Glutamatergic neuron (in vitro differentiated cells): ENCODE results near the gene AFF3. TPM values are rescaled to one million over a fixed set of nuclear protein-coding genes. Genes with fewer than 3 reads are reported as not detected.
A peak's percentile ranks its signal among the peaks of the same experiment; 100 is the strongest.

Experiments
- DNase-seq: peaks from one replicate; pipeline ENCODE4 v3.0.0; 2022
- H3K27ac Mint-ChIP-seq: one replicate; pipeline ENCODE4 v1.8.0; 2020; ENCODE audit warnings: mild to moderate bottlenecking, mixed read lengths, inconsistent platforms; ENCODE audit not compliant: unreplicated experiment
- H3K27me3 Mint-ChIP-seq: one replicate; pipeline ENCODE4 v1.8.0; 2020; ENCODE audit warnings: mild to moderate bottlenecking, moderate library complexity, mixed read lengths, inconsistent platforms; ENCODE audit not compliant: unreplicated experiment
- H3K36me3 Mint-ChIP-seq: one replicate; pipeline ENCODE4 v1.8.0; 2020; ENCODE audit warnings: mild to moderate bottlenecking, mixed read lengths, inconsistent platforms; ENCODE audit not compliant: unreplicated experiment
- H3K4me1 Mint-ChIP-seq: one replicate; pipeline ENCODE4 v1.8.0; 2020; ENCODE audit warnings: mild to moderate bottlenecking, low read depth, mixed read lengths, inconsistent platforms; ENCODE audit not compliant: unreplicated experiment
- H3K4me3 Mint-ChIP-seq: one replicate; pipeline ENCODE4 v1.8.0; 2020; ENCODE audit warnings: mild to moderate bottlenecking, mixed read lengths, inconsistent platforms; ENCODE audit not compliant: unreplicated experiment
- H3K9me3 Mint-ChIP-seq: one replicate; pipeline ENCODE4 v1.8.0; 2020; ENCODE audit warnings: mild to moderate bottlenecking, moderate library complexity, mixed read lengths, inconsistent platforms; ENCODE audit not compliant: unreplicated experiment
- CTCF ChIP-seq: fragments of 200-600 bp; sonication (generic); IDR thresholded peaks from one replicate; pipeline ENCODE4 v1.5.0; 2021; ENCODE audit not compliant: partially characterized antibody, unreplicated experiment
- total RNA-seq: library from RNA; stranded (reverse); fragmentation: NEBNext Ultra II Directional; extraction: Animal tissue kit (Norgen Biotek cat#: 25700); gene quantifications from one replicate; pipeline ENCODE4 v1.2.1, GENCODE V29; 2021; ENCODE audit not compliant: unreplicated experiment

Gene AFF3
- total RNA-seq, 1 donor from 2014 or later = 125 TPM

GRCh38 chr2:100135415-100135814 lies 7.0 kb downstream of the AFF3 start:
- no peaks in the 10 kb centered on the region for H3K36me3 Mint-ChIP-seq
- peaks cover 4% of the 10 kb centered on the region for H3K4me1 Mint-ChIP-seq
- H3K27me3 Mint-ChIP-seq = no peaks in the 10 kb centered on the region
- no peak overlapping the region for H3K4me3 Mint-ChIP-seq
- no peak for DNase-seq
- no peaks in the 10 kb centered on the region for H3K9me3 Mint-ChIP-seq
- no peak for TF ChIP-seq CTCF
- H3K27ac Mint-ChIP-seq = no peak overlapping the region

GRCh38 chr2:100130595-100131391 lies 11.6 kb downstream of the AFF3 start:
- H3K27ac Mint-ChIP-seq = no peak overlapping the region
- H3K27me3 Mint-ChIP-seq = no peaks in the 10 kb centered on the region
- peaks cover 7% of the 10 kb centered on the region for H3K4me1 Mint-ChIP-seq
- no peak for DNase-seq
- no peak overlapping the region for H3K4me3 Mint-ChIP-seq
- H3K36me3 Mint-ChIP-seq = peaks cover under 1% of the 10 kb centered on the region
- peaks cover 1% of the 10 kb centered on the region for H3K9me3 Mint-ChIP-seq
- no peak for TF ChIP-seq CTCF

GRCh38 chr2:100126897-100127401 lies 15.4 kb downstream of the AFF3 start:
- Mint-ChIP-seq H3K27me3 (peaks cover 3% of the 10 kb centered on the region), H3K36me3 (peaks cover 6% of the 10 kb centered on the region), H3K4me1 (peaks cover 12% of the 10 kb centered on the region), H3K27ac (no peak overlapping the region), H3K9me3 (peaks cover 6% of the 10 kb centered on the region), H3K4me3 (no peak overlapping the region)
- no peak for DNase-seq
- TF ChIP-seq CTCF = no peak

GRCh38 chr2:100126201-100126600 lies 16.2 kb downstream of the AFF3 start:
- TF ChIP-seq CTCF = no peak
- H3K4me3 Mint-ChIP-seq = no peak overlapping the region
- DNase-seq = no peak
- no peak overlapping the region for H3K27ac Mint-ChIP-seq
- peaks cover 3% of the 10 kb centered on the region for H3K27me3 Mint-ChIP-seq
- peaks cover 6% of the 10 kb centered on the region for H3K9me3 Mint-ChIP-seq
- peaks cover 6% of the 10 kb centered on the region for H3K36me3 Mint-ChIP-seq
- peaks cover 12% of the 10 kb centered on the region for H3K4me1 Mint-ChIP-seq

- Mint-ChIP-seq H3K27ac (no peak overlapping the region), H3K9me3 (peaks cover 6% of the 10 kb centered on the region), H3K36me3 (peaks cover 6% of the 10 kb centered on the region), H3K27me3 (peaks cover 3% of the 10 kb centered on the region), H3K4me1 (peaks cover 12% of the 10 kb centered on the region), H3K4me3 (peak overlapping the region; percentile 53)
- DNase-seq = no peak
- no peak for TF ChIP-seq CTCF
Observed at GRCh38 chr2:100125626-100126025, 16.8 kb downstream of the AFF3 start.
